ENCODE results near the gene HOXC12.

The HOXC12 gene

DNA sequence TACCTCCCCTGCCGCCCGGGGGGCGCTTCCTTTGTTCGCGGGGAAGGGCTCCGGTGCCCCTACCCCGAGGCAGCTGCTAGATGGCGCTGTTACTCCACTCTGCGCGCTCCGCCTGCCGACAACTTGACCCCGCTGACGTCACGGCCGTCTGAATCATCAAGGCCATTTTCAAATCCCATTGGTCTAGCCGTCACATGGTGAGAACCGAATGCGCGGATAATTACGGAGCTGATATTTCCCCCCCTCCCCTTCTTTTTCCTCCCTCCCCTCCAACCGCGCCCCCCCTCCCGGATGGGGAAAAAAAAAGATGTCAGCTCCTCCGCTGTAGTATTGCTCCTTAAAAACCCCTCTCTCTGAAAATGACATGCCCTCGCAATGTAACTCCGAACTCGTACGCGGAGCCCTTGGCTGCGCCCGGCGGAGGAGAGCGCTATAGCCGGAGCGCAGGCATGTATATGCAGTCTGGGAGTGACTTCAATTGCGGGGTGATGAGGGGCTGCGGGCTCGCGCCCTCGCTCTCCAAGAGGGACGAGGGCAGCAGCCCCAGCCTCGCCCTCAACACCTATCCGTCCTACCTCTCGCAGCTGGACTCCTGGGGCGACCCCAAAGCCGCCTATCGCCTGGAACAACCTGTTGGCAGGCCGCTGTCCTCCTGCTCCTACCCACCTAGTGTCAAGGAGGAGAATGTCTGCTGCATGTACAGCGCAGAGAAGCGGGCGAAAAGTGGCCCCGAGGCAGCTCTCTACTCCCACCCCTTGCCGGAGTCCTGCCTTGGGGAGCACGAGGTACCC, 30.4 kb downstream of the HOXC12 start, which contains the start of gene HOXC10:
Gene HOXC10 (plus strand): TSS at position 246 of the 791 bp plus-strand sequence. CDS start 114 bp downstream, at position 360.
- TF ChIP-seq, protein P1, sequence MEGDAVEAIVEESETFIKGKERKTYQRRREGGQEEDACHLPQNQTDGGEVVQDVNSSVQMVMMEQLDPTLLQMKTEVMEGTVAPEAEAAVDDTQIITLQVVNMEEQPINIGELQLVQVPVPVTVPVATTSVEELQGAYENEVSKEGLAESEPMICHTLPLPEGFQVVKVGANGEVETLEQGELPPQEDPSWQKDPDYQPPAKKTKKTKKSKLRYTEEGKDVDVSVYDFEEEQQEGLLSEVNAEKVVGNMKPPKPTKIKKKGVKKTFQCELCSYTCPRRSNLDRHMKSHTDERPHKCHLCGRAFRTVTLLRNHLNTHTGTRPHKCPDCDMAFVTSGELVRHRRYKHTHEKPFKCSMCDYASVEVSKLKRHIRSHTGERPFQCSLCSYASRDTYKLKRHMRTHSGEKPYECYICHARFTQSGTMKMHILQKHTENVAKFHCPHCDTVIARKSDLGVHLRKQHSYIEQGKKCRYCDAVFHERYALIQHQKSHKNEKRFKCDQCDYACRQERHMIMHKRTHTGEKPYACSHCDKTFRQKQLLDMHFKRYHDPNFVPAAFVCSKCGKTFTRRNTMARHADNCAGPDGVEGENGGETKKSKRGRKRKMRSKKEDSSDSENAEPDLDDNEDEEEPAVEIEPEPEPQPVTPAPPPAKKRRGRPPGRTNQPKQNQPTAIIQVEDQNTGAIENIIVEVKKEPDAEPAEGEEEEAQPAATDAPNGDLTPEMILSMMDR (IDR thresholded peaks at IDR 0.05; ENCODE audit: low read depth, low read length), result peak; percentile 44
- DNase-seq (ENCODE audit: extremely low read depth, low read depth), result peak; percentile 11

DNA sequence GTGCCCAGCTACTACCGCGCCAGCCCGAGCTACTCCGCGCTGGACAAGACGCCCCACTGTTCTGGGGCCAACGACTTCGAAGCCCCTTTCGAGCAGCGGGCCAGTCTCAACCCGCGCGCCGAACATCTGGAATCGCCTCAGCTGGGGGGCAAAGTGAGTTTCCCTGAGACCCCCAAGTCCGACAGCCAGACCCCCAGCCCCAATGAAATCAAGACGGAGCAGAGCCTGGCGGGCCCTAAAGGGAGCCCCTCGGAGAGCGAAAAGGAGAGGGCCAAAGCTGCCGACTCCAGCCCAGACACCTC, 30.9 kb downstream of the HOXC12 start:
- TF ChIP-seq, protein P1 (IDR thresholded peaks at IDR 0.05; ENCODE audit: low read depth, low read length), result no peak
- no peak for DNase-seq (ENCODE audit: extremely low read depth, low read depth)

DNA sequence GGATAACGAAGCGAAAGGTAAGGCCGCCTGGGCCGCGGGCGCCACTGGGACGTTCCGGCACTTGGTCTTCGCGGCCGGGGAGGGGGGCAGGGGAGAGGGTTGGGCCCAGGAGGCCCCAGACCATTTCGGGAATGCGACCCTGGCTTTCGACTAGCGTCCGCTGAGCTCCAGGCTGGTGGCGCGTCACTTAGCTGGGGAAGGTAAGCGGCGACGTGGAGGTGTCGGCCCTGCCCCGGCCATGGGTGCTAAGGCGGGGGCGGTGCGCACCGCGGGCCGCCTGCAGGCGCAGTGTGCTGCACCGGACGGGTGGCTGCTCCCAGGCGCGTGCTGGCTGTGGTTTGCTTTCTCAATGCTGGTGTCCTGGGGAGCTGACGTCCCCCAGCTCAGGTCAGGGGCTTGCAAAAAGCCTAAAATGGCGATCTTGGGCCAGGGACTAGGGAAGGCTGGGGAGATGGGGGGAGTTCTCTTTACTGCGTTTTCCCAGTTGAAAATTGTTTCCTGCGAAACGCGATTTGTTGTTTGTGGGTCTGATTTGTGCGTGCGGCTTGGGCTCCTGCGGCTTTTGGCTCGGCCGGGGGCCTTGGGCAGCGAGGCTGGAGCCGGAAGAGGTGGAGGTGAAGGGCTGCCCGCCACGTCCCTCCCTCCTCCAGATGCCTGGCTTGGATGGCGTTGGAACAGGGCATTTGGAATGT, 31.4 kb downstream of the HOXC12 start:
- TF ChIP-seq, protein P1 (IDR thresholded peaks at IDR 0.05; ENCODE audit: low read depth, low read length), result no peak
- DNase-seq (ENCODE audit: extremely low read depth, low read depth), result no peak

DNA sequence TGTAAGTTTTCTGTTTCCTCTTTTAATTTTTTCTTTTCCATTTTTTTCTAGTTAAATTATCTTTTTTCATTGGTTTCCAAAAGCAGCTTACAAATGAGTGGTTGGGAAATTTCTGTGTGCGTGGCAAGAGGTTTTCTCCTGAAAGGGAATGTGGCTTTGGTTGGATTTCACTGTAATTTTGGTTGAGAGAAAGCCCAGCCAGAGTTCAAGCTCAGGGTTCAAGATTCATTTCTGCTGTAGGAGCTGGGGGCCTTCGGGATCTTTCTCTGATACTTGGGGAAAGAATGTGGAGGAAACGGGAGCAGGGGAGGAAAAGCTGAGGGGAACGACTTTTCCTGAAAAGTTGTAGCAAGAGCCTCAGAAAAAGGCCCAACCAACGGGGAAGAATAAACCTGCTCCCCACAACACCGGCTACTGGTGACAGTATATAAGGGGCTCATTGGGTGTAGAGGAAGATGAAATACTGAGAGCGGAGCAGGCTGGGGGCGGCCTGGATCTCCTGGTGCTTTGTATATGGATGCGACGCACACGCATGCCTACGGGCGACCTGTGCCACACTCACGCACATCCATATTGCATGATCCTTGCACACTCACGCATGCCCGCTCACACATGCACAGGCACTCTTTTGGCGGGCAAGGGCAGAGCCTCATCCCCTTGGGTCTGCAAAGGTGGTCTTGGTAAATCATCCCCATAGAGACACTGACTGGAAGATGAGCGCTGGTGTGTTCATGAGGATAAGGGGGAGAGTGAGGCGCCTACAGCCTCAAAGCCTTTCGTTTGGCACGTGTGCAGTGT, 32.2 kb downstream of the HOXC12 start:
- TF ChIP-seq, protein P1 (IDR thresholded peaks at IDR 0.05; ENCODE audit: low read depth, low read length), result no peak
- no peak for DNase-seq (ENCODE audit: extremely low read depth, low read depth)

DNA sequence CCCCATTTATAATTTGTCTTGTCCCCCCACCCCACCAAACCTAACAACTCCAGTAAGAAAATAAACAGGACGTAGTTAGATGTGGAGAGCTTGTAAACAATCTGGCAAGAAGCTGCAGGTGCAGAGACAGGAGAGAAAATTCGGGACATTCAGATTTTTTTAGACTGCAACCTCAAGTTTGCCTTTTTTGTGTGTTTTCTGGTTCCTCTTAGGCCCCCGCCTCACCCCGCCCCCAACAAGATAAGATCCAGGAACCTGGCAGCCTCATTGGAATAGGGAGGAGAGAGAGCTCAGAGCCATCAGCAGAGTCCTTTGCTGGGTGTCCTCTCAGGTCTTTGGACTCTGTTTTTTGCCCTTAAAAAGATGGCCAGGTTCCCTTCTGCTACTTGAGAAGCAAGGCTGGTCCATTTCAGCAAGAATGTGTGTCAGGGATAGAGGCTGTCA, 33.1 kb downstream of the HOXC12 start:
- TF ChIP-seq, protein P1 (IDR thresholded peaks at IDR 0.05; ENCODE audit: low read depth, low read length), result no peak
- DNase-seq (ENCODE audit: extremely low read depth, low read depth), result no peak

DNA sequence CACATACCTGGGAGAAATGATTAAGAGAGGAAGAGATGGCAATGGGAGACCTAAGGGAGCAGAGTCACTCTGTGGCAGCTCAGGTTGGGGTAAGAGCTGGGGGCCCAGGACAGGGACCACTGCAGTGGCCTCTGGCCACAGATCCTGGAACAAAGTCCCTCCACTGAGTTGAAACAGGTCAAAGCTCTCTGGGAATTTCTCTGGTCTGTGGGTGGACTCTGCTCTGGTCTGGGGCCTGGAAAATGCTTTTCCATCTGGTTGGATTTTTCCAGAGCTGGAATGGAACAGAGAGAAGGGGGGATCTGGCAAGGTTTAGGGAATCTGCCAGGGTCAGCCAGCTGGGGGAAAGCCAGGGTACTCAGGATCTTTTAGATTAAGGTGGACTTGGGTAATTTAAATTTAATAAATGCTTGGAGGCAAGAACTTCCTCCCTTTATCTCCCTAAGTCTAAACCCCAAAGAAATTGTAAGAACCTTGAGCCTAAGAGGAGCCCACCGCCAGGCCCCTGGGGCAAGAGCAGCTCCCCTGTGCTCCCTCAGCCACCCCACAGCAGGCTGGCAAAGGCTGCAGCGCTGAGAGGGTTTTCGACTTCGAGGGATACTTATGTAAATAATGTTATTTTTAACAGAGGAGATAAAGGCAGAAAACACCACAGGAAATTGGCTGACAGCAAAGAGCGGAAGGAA, 34.0 kb downstream of the HOXC12 start:
- DNase-seq (ENCODE audit: extremely low read depth, low read depth), result no peak
- TF ChIP-seq, protein P1 (IDR thresholded peaks at IDR 0.05; ENCODE audit: low read depth, low read length), result no peak
